Activated naive CD8-positive, alpha-beta T cell treated with anti-CD3 and anti-CD28 coated beads, Interleukin-2, amount 10 ng/mL, durations not matched to agents 7 days and 5 days (primary cell): ENCODE data around the gene LINGO3. TPM values are rescaled to one million over a fixed set of nuclear protein-coding genes. Genes with fewer than 3 reads are reported as not detected.
A peak's percentile ranks its signal among the peaks of the same experiment; 100 is the strongest.

Experiments used
- ATAC-seq: fragments of 150-1000 bp; cut with Tn5 transposase; one replicate; pipeline ENCODE4 v1.10.0; 2021; ENCODE audit warnings: low read depth, moderate library complexity
- POLR2A ChIA-PET: fragments of 350-600 bp; sonication (Branson Sonifier 250); formaldehyde crosslinking; loops from one replicate; lab custom pipeline; 2021; ENCODE audit warnings: antibody characterized with exemption; lab: Charles Lee
- DNase-seq: peaks from one replicate; pipeline ENCODE4 v3.0.0; 2021
- H3K27ac Mint-ChIP-seq: one replicate; pipeline ENCODE4 v1.8.0; 2022; ENCODE audit warnings: mild to moderate bottlenecking, mixed read lengths
- H3K27me3 Mint-ChIP-seq: one replicate; pipeline ENCODE4 v1.8.0; 2022; ENCODE audit warnings: mild to moderate bottlenecking, moderate library complexity, mixed read lengths
- H3K36me3 Mint-ChIP-seq: one replicate; pipeline ENCODE4 v1.8.0; 2021; ENCODE audit warnings: mild to moderate bottlenecking, mixed read lengths
- H3K4me1 Mint-ChIP-seq: one replicate; pipeline ENCODE4 v1.8.0; 2021; ENCODE audit warnings: mixed read lengths
- H3K4me3 Mint-ChIP-seq: one replicate; pipeline ENCODE4 v1.8.0; 2022; ENCODE audit warnings: mild to moderate bottlenecking, moderate library complexity, mixed read lengths
- H3K9me3 Mint-ChIP-seq: one replicate; pipeline ENCODE4 v1.8.0; 2021; ENCODE audit warnings: mixed read lengths
- total RNA-seq, 2 experiments: library from RNA; stranded (reverse); gene quantifications; one replicate each; pipeline ENCODE4 v1.2.3, GENCODE V29; 2021

Gene LINGO3
- total RNA-seq, 2 experiments from 2014 or later, result 0.69 to 0.82 TPM

DNA sequence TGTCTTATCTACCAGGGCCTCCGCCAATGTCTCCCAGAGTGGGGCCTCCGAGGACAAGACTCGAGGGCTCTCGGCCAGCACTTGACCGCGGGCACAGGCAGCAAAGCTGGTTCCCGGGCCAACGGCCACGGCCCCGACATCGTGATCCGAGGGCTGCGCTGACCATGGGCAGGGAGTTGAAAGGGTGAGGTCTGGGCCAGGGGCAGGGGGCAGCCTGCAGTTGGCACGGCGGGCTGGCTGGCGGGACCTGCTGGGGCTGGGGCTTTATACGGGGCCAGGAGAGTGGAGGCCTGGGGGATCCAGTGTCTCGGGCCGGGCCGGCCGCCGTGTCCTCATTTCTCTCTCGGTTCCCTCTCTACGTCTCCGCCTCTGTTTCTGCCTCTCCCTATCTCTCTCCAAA is 9.8 kb upstream of the LINGO3 start:
- Mint-ChIP-seq H3K36me3 (no peaks in the 10 kb centered on the region), H3K4me3 (no peak overlapping the region), H3K27ac (no peak overlapping the region), H3K4me1 (no peaks in the 10 kb centered on the region), H3K27me3 (peaks cover 18% of the 10 kb centered on the region), H3K9me3 (peaks cover 8% of the 10 kb centered on the region)
- DNase-seq (no peak), ATAC-seq (no peak)
- POLR2A ChIA-PET, result no interaction called here

DNA sequence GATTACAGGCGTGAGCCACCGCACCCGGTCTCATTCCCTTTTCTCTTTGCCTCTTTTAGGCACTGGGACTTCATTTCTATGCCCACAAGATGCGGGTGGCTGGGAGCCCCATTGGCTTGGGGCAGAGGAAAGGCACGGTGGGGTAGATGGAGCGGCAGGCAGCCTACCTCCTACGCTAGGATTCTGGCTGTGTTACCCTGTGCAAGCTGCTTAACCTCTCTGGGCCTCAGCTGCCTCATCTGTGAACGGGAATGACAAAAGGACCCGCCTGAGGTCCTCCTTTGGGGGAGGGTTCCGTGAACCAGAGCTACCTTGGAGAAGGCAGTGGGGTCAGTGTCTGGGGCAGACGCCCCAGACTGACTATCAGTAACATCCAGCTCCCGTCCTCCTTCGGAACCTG is 9.3 kb upstream of the LINGO3 start:
- Mint-ChIP-seq H3K9me3 (peaks cover 8% of the 10 kb centered on the region), H3K36me3 (no peaks in the 10 kb centered on the region), H3K4me3 (no peak overlapping the region), H3K27me3 (peaks cover 18% of the 10 kb centered on the region), H3K4me1 (no peaks in the 10 kb centered on the region), H3K27ac (no peak overlapping the region)
- ATAC-seq (no peak), DNase-seq (no peak)
- POLR2A ChIA-PET, result no interaction called here

GRCh38 chr19:2315818-2316353 is 7.9 kb upstream of the LINGO3 start:
- Mint-ChIP-seq H3K9me3 (peaks cover 8% of the 10 kb centered on the region), H3K27me3 (peaks cover 25% of the 10 kb centered on the region), H3K4me1 (no peaks in the 10 kb centered on the region), H3K27ac (no peak overlapping the region), H3K4me3 (no peak overlapping the region), H3K36me3 (no peaks in the 10 kb centered on the region)
- ATAC-seq (peak; percentile 55), DNase-seq (no peak)
- POLR2A ChIA-PET, result interaction anchor here (0.6 to 1.0 kb wide), 3 partner anchors 12 to 112 kb away, joined by 4 to 6 read pairs (median 4); partner anchors contain the start of genes LSM7 and TIMM13

DNA sequence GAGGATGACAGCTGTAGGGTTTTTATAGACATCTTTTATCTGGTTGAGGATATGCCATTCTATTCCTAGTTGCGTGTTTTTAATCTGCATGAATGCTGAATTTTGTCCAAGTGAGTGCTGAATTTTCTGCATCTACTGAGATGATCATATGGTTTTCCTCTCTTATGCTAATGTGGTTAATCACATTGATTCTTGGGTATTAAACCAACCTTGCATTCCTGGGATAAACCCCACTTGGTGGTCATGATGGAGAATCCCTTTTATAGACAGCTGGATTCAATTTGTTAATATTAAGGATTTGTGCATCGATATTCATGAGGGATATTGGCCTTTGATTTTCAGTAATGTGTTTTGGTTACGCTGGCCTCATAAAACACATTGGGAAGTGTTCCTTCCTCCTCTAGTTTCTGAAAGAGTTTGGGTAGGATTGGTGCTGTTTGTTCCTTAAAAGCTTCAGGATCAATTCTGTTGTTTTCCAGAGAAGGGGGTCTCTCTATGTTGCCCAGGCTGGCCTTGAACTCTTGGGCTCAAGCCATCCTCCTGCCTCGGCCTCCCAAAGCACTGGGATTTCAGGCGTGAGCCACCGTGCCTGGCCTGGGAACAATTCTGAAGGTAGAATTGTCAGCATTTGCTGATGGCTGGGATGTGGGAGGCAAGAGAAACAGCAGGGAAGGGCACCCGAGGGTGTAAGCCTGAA is 7.3 kb upstream of the LINGO3 start:
- Mint-ChIP-seq H3K9me3 (peaks cover 8% of the 10 kb centered on the region), H3K27ac (no peak overlapping the region), H3K4me1 (no peaks in the 10 kb centered on the region), H3K27me3 (peaks cover 31% of the 10 kb centered on the region), H3K4me3 (no peak overlapping the region), H3K36me3 (no peaks in the 10 kb centered on the region)
- no peak for DNase-seq
- no peak for ATAC-seq
- POLR2A ChIA-PET, result interaction anchor here (0.6 kb wide), 1 partner anchor 14 kb away, joined by 6 read pairs; no protein-coding TSS in a partner anchor

GRCh38 chr19:2312820-2313501 is 5.0 kb upstream of the LINGO3 start:
- ATAC-seq (no peak), DNase-seq (no peak)
- POLR2A ChIA-PET, result no interaction called here
- H3K9me3 Mint-ChIP-seq, result peaks cover 8% of the 10 kb centered on the region
- H3K4me3 Mint-ChIP-seq, result no peak overlapping the region
- H3K27me3 Mint-ChIP-seq, result peaks cover 52% of the 10 kb centered on the region
- H3K27ac Mint-ChIP-seq, result no peak overlapping the region
- H3K4me1 Mint-ChIP-seq, result peaks cover 2% of the 10 kb centered on the region
- H3K36me3 Mint-ChIP-seq, result no peaks in the 10 kb centered on the region

DNA sequence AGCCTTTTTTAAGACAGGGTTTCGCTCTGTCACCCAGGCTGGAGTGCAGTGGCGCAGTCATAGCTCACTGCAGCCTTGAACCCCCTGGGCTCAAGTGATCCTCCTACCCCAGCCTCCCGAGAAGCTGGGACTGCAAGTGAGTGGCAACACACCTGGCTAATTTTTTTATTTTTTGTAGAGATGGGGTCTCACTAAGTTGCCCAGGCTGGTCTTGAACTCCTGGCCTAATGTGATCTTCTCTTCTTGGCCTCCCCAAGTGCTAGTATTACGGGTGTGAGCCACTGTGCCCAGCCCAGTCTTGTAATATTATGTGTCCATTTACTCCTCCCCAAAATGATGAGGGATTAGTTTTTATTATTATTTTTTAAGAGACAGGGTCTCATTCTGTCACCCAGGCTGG is 3.1 kb upstream of the LINGO3 start:
- Mint-ChIP-seq H3K4me1 (peaks cover 2% of the 10 kb centered on the region), H3K9me3 (peaks cover 8% of the 10 kb centered on the region), H3K4me3 (no peak overlapping the region), H3K36me3 (no peaks in the 10 kb centered on the region), H3K27ac (no peak overlapping the region), H3K27me3 (peaks cover 57% of the 10 kb centered on the region)
- ATAC-seq (no peak), DNase-seq (no peak)
- POLR2A ChIA-PET, result interaction anchor here (0.6 to 0.7 kb wide), 2 partner anchors 70 to 81 kb away, joined by 3 to 5 read pairs; no protein-coding TSS in a partner anchor

- Mint-ChIP-seq H3K4me1 (peaks cover 2% of the 10 kb centered on the region), H3K4me3 (no peak overlapping the region), H3K9me3 (peaks cover 4% of the 10 kb centered on the region), H3K36me3 (no peaks in the 10 kb centered on the region), H3K27ac (no peak overlapping the region), H3K27me3 (peaks cover 64% of the 10 kb centered on the region)
- no peak for ATAC-seq
- no peak for DNase-seq
- POLR2A ChIA-PET, result no interaction called here
Measured at GRCh38 chr19:2309734-2310362, 1.9 kb upstream of the LINGO3 start.

GRCh38 chr19:2307518-2308012 is 389 bp downstream of the LINGO3 start:
- no peak overlapping the region for H3K4me3 Mint-ChIP-seq
- H3K27ac Mint-ChIP-seq, result no peak overlapping the region
- peaks cover 2% of the 10 kb centered on the region for H3K36me3 Mint-ChIP-seq
- DNase-seq (no peak), ATAC-seq (no peak)
- no peaks in the 10 kb centered on the region for H3K9me3 Mint-ChIP-seq
- POLR2A ChIA-PET, result no interaction called here
- H3K27me3 Mint-ChIP-seq, result peaks cover 69% of the 10 kb centered on the region
- H3K4me1 Mint-ChIP-seq, result peaks cover 6% of the 10 kb centered on the region

GRCh38 chr19:2306971-2307370 is 983 bp downstream of the LINGO3 start:
- no peak overlapping the region for H3K4me3 Mint-ChIP-seq
- H3K36me3 Mint-ChIP-seq, result peaks cover 2% of the 10 kb centered on the region
- no peaks in the 10 kb centered on the region for H3K9me3 Mint-ChIP-seq
- DNase-seq (no peak), ATAC-seq (no peak)
- POLR2A ChIA-PET, result interaction anchor here (0.6 to 1.1 kb wide), 2 partner anchors 67 to 116 kb away, joined by 3 to 4 read pairs; no protein-coding TSS in a partner anchor
- H3K4me1 Mint-ChIP-seq, result peaks cover 6% of the 10 kb centered on the region
- H3K27ac Mint-ChIP-seq, result no peak overlapping the region
- H3K27me3 Mint-ChIP-seq, result peaks cover 69% of the 10 kb centered on the region

- H3K9me3 Mint-ChIP-seq, result no peaks in the 10 kb centered on the region
- no peak for DNase-seq
- H3K4me1 Mint-ChIP-seq, result peaks cover 6% of the 10 kb centered on the region
- ATAC-seq, result no peak
- peaks cover 2% of the 10 kb centered on the region for H3K36me3 Mint-ChIP-seq
- POLR2A ChIA-PET, result interaction anchor here (0.6 to 1.1 kb wide), 3 partner anchors 68 to 150 kb away, joined by 3 to 4 read pairs (median 3); no protein-coding TSS in a partner anchor
- H3K4me3 Mint-ChIP-seq, result no peak overlapping the region
- H3K27ac Mint-ChIP-seq, result no peak overlapping the region
- H3K27me3 Mint-ChIP-seq, result peaks cover 68% of the 10 kb centered on the region
Measured at GRCh38 chr19:2306281-2306806, 1.6 kb downstream of the LINGO3 start.

- no peak overlapping the region for H3K27ac Mint-ChIP-seq
- no peak overlapping the region for H3K4me3 Mint-ChIP-seq
- H3K27me3 Mint-ChIP-seq, result peaks cover 66% of the 10 kb centered on the region
- H3K36me3 Mint-ChIP-seq, result peaks cover 2% of the 10 kb centered on the region
- POLR2A ChIA-PET, result interaction anchor here (1.0 to 1.1 kb wide), 2 partner anchors 117 to 150 kb away, joined by 3 read pairs; no protein-coding TSS in a partner anchor
- DNase-seq, result no peak
- no peaks in the 10 kb centered on the region for H3K9me3 Mint-ChIP-seq
- peaks cover 6% of the 10 kb centered on the region for H3K4me1 Mint-ChIP-seq
- ATAC-seq, result no peak
Measured at GRCh38 chr19:2305452-2306280, 2.3 kb downstream of the LINGO3 start.

DNA sequence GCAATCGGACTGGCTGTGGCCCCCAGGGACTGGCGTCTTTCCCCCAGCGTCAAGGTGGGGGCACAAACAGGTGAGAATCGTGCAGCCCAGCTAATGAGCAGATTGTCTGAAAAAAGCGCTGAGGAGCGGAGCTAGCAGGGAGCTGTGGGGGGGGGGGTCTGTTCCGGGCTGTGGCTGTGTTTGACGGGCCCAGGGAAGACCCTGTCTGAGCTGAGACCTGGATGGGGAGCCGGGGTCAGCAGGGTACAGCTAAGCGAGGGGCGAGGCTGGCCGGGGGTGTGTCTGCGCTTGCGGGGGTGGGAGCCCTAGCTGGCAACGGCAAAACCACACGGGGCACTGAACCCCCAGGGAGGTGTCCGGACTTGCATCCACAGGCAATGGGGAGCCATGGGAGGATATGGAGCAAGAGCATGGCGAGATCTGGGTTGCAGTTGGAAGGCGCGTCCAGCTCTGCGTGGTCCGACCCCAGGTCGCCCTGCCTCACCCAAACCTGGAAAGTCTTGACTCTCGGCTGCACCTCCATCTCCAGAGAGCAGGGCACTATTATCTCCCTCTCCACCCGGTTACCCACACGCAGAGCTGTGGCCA is 4.6 kb downstream of the LINGO3 start:
- peaks cover 4% of the 10 kb centered on the region for H3K4me1 Mint-ChIP-seq
- POLR2A ChIA-PET, result no interaction called here
- no peaks in the 10 kb centered on the region for H3K9me3 Mint-ChIP-seq
- H3K27ac Mint-ChIP-seq, result no peak overlapping the region
- H3K27me3 Mint-ChIP-seq, result peaks cover 42% of the 10 kb centered on the region
- no peak for DNase-seq
- H3K36me3 Mint-ChIP-seq, result peaks cover 2% of the 10 kb centered on the region
- no peak for ATAC-seq
- no peak overlapping the region for H3K4me3 Mint-ChIP-seq
